Measurements from ENCODE around the gene OTOF. TPM values are rescaled to one million over a fixed set of nuclear protein-coding genes. Genes with fewer than 3 reads are reported as not detected.

The OTOF gene
- total and polyA plus RNA-seq, 2 of the 4 experiments (the other 2 are of a cell fraction) = 0.03 TPM; not detected in 1

- Histone ChIP-seq H4K5ac (ENCODE audit: low read depth, low read length) (no peak overlapping the region), H3K4me2 (ENCODE audit: low read depth, low read length) (no peak overlapping the region), H3K4me3 (ENCODE audit: insufficient read depth, low read depth, low read length) (no peak overlapping the region), H2BK5ac (ENCODE audit: low read depth, low read length, poor library complexity, severe bottlenecking) (no peak overlapping the region), H2AFZ (replicated peaks; ENCODE audit: low read length, poor library complexity) (no peak overlapping the region), H3K27ac (ENCODE audit: insufficient read depth, low read length) (no peak overlapping the region), H3K4ac (ENCODE audit: low read depth, low read length) (no peak overlapping the region), H3K9ac (ENCODE audit: low read depth, low read length) (no peak overlapping the region), H3K9me3 (ENCODE audit: control insufficient read depth, insufficient read depth, low read length) (no peaks in the 10 kb centered on the region), H3K27me3 (ENCODE audit: control insufficient read depth, insufficient read depth, low read length) (peaks cover 35% of the 10 kb centered on the region), H3K23ac (ENCODE audit: low read depth, low read length) (no peak overlapping the region), H3K4me1 (ENCODE audit: control insufficient read depth, insufficient read depth, low read length) (no peaks in the 10 kb centered on the region), H4K91ac (ENCODE audit: insufficient read depth, low read depth, low read length) (no peak overlapping the region), H3K56ac (ENCODE audit: extremely low read depth, insufficient read depth, low read length) (no peak overlapping the region), H3K14ac (replicated peaks; ENCODE audit: low read depth, low read length) (no peak overlapping the region), H3K79me1 (ENCODE audit: low read depth in 1 of 2, low read length in 2 of 2) (no peaks in the 10 kb centered on the region), H4K20me1 (ENCODE audit: insufficient read depth, low read length) (no peaks in the 10 kb centered on the region), H4K8ac (ENCODE audit: low read depth in 2 of 2, low read length in 2 of 2) (no peak overlapping the region), H3K36me3 (ENCODE audit: control insufficient read depth, insufficient read depth, low read length) (no peaks in the 10 kb centered on the region), H3K18ac (ENCODE audit: low read depth, low read length) (no peak overlapping the region), H2AK9ac (replicated peaks; ENCODE audit: low read depth, low read length, poor library complexity) (no peak overlapping the region), H3K9me1 (ENCODE audit: insufficient read depth, low read length) (no peaks in the 10 kb centered on the region), H2BK20ac (ENCODE audit: low read depth, low read length) (no peak overlapping the region), H2BK15ac (ENCODE audit: low read depth, low read length) (no peak overlapping the region), H2AK5ac (ENCODE audit: low read depth, low read length) (no peak overlapping the region), H2BK120ac (ENCODE audit: low read depth, low read length) (no peak overlapping the region)
- ATAC-seq (ENCODE audit: low read depth) (no peak), DNase-seq (no peak)
- ChIA-PET POLR2A (ENCODE audit: unreplicated experiment) (no interaction called here), CTCF (no interaction called here)
- in situ Hi-C loops (cut with MboI; ENCODE audit: low sequenced_read_pairs) = no loop called here
- intact Hi-C loops (cut with micrococcal nuclease) = no loop called here
- WGBS, 2 experiments (ENCODE audit: extremely low coverage in 2 of 2, insufficient read length in 1 of 2) = no CpG with 5 or more reads among the region's 1 CpG
- BruUV-seq (replicated peaks) = no TSS peak
- dilution Hi-C loops (cut with HindIII; ENCODE audit: low sequenced_read_pairs, unreplicated experiment) = no loop called here
- TF ChIP-seq MAFK (IDR thresholded peaks at IDR 0.05; ENCODE audit: low read depth, low read length) = no peak
- TF ChIP-seq BHLHE40 (IDR thresholded peaks at IDR 0.05; ENCODE audit: low read depth, low read length) = no peak
- TF ChIP-seq, protein P1, sequence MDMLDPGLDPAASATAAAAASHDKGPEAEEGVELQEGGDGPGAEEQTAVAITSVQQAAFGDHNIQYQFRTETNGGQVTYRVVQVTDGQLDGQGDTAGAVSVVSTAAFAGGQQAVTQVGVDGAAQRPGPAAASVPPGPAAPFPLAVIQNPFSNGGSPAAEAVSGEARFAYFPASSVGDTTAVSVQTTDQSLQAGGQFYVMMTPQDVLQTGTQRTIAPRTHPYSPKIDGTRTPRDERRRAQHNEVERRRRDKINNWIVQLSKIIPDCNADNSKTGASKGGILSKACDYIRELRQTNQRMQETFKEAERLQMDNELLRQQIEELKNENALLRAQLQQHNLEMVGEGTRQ (IDR thresholded peaks at IDR 0.05; ENCODE audit: low read depth, low read length) = no peak
- no peak for TF ChIP-seq NFE2L2 (IDR thresholded peaks at IDR 0.05; ENCODE audit: low read depth, low read length)
- TF ChIP-seq ELK1 (IDR thresholded peaks at IDR 0.05; ENCODE audit: borderline replicate concordance, low read depth, low read length) = no peak
- no peak for TF ChIP-seq RCOR1 (IDR thresholded peaks at IDR 0.05; ENCODE audit: insufficient replicate concordance, low read length)
- TF ChIP-seq POLR2A (IDR thresholded peaks at IDR 0.05; ENCODE audit: low read depth, low read length) = no peak
- TF ChIP-seq FOS (IDR thresholded peaks at IDR 0.05; ENCODE audit: low read depth, low read length) = no peak
- TF ChIP-seq, protein P2, sequence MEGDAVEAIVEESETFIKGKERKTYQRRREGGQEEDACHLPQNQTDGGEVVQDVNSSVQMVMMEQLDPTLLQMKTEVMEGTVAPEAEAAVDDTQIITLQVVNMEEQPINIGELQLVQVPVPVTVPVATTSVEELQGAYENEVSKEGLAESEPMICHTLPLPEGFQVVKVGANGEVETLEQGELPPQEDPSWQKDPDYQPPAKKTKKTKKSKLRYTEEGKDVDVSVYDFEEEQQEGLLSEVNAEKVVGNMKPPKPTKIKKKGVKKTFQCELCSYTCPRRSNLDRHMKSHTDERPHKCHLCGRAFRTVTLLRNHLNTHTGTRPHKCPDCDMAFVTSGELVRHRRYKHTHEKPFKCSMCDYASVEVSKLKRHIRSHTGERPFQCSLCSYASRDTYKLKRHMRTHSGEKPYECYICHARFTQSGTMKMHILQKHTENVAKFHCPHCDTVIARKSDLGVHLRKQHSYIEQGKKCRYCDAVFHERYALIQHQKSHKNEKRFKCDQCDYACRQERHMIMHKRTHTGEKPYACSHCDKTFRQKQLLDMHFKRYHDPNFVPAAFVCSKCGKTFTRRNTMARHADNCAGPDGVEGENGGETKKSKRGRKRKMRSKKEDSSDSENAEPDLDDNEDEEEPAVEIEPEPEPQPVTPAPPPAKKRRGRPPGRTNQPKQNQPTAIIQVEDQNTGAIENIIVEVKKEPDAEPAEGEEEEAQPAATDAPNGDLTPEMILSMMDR (conservative IDR thresholded peaks at IDR 0.05; ENCODE audit: low read depth, low read length) = no peak
- TF ChIP-seq RFX5 (IDR thresholded peaks at IDR 0.05; ENCODE audit: low read depth, low read length) = no peak
- TF ChIP-seq MAZ (IDR thresholded peaks at IDR 0.05; ENCODE audit: borderline replicate concordance, low read depth, low read length) = no peak
These were observed 26.2 kb downstream of the OTOF start for GRCh38 chr2:26451700-26452099.
